ENCODE data around the gene ELMO1. TPM values are rescaled to one million over a fixed set of nuclear protein-coding genes. Genes with fewer than 3 reads are reported as not detected.

ELMO1 gene
- total RNA-seq, 4 donors from 2014 or later = 31.1 to 42.9 (median 38.7) TPM

DNA sequence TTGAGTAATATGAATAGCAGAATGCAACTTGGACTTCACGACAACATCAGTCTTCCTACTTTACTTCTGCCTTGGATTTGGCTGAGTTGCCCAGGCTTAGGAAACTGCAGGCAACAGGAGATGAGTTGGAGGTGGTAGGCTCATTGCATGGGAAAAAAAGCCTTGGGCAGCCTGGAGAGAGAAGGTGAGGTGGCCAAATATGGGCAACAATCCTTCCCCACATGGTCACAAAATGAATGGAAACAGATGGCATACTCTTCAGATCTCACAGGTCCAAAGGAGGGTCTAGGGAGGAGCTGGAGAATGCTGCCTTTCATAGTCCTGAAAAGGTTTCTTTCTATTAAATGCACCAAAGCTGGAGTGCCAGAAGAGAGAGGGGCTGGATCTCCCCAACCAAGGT, 595.7 kb downstream of the ELMO1 start:
- TF ChIP-seq POLR2AphosphoS5 (IDR thresholded peaks at IDR 0.05) (no peak), POLR2A (IDR thresholded peaks at IDR 0.05; ENCODE audit: low read depth) (no peak), EP300 (IDR thresholded peaks at IDR 0.05) (no peak), CTCF (IDR thresholded peaks at IDR 0.05) (no peak)
- H3K27ac ChIP-seq (replicated peaks in 1 of 4) = no peak overlapping the region
- no peak overlapping the region for H3K4me3 ChIP-seq
- DNase-seq (ENCODE audit: extremely low spot score) = peak; percentile 29
- intact Hi-C loops (cut with DNase I) = no loop called here
- H3K4me1 ChIP-seq = no peaks in the 10 kb centered on the region
- H3K9me3 ChIP-seq = peaks cover 0 to 8% (median 4%) of the 10 kb centered on the region in 4 donors
- peaks cover 8 to 38% (median 25%) of the 10 kb centered on the region in 4 donors for H3K36me3 ChIP-seq
- H3K27me3 ChIP-seq = no peaks in the 10 kb centered on the region
- 86% methylated on average over 1 of the region's 1 CpG for WGBS

- WGBS = 63% methylated on average over 5 of the region's 5 CpGs
- intact Hi-C loops (cut with DNase I) = no loop called here
Measured at GRCh38 chr7:36852017-36852416, 596.6 kb downstream of the ELMO1 start.

GRCh38 chr7:36851382-36851781, 597.3 kb downstream of the ELMO1 start:
- peak; percentile 31 for DNase-seq (ENCODE audit: extremely low spot score)
- WGBS = 63% methylated on average over 3 of the region's 3 CpGs
- intact Hi-C loops (cut with DNase I) = no loop called here

More at GRCh38 chr7:36852017-36852416, 596.6 kb downstream of the ELMO1 start:
- Histone ChIP-seq H3K27ac (replicated peaks in 1 of 4) (no peak overlapping the region), H3K4me3 (no peak overlapping the region), H3K4me1 (no peaks in the 10 kb centered on the region), H3K36me3 (peaks cover 8 to 38% (median 25%) of the 10 kb centered on the region in 4 donors), H3K27me3 (no peaks in the 10 kb centered on the region), H3K9me3 (peaks cover 0 to 17% (median 7%) of the 10 kb centered on the region in 4 donors)
- no peak for TF ChIP-seq EP300 (IDR thresholded peaks at IDR 0.05)
- peak; percentile 70 for DNase-seq (ENCODE audit: extremely low spot score)

GRCh38 chr7:36847946-36848345, 600.7 kb downstream of the ELMO1 start:
- Histone ChIP-seq H3K27ac (replicated peaks in 1 of 4) (no peak overlapping the region), H3K9me3 (peaks cover 0 to 18% (median 7%) of the 10 kb centered on the region in 4 donors), H3K4me3 (no peak overlapping the region), H3K27me3 (no peaks in the 10 kb centered on the region), H3K36me3 (no peaks in the 10 kb centered on the region), H3K4me1 (no peaks in the 10 kb centered on the region)
- WGBS = 89% methylated on average over 4 of the region's 4 CpGs
- DNase-seq (ENCODE audit: extremely low spot score) = no peak
- TF ChIP-seq POLR2AphosphoS5 (IDR thresholded peaks at IDR 0.05) = no peak
- TF ChIP-seq POLR2A (IDR thresholded peaks at IDR 0.05; ENCODE audit: low read depth) = no peak
- TF ChIP-seq CTCF (IDR thresholded peaks at IDR 0.05) = no peak
- no peak for TF ChIP-seq EP300 (IDR thresholded peaks at IDR 0.05)
- intact Hi-C loops (cut with DNase I) = no loop called here

More at GRCh38 chr7:36851382-36851781, 597.3 kb downstream of the ELMO1 start:
- H3K4me3 ChIP-seq = no peak overlapping the region
- TF ChIP-seq POLR2AphosphoS5 (IDR thresholded peaks at IDR 0.05) (no peak), POLR2A (IDR thresholded peaks at IDR 0.05; ENCODE audit: low read depth) (no peak), CTCF (IDR thresholded peaks at IDR 0.05) (no peak), EP300 (IDR thresholded peaks at IDR 0.05) (no peak)
- H3K4me1 ChIP-seq = no peaks in the 10 kb centered on the region
- H3K36me3 ChIP-seq = peaks cover 8 to 32% (median 23%) of the 10 kb centered on the region in 4 donors
- no peaks in the 10 kb centered on the region for H3K27me3 ChIP-seq
- peaks cover 0 to 18% (median 7%) of the 10 kb centered on the region in 4 donors for H3K9me3 ChIP-seq
- no peak overlapping the region for H3K27ac ChIP-seq (replicated peaks in 1 of 4)

- no peak overlapping the region for H3K4me3 ChIP-seq
- H3K27me3 ChIP-seq = no peaks in the 10 kb centered on the region
- intact Hi-C loops (cut with DNase I) = no loop called here
- no peaks in the 10 kb centered on the region for H3K4me1 ChIP-seq
- 84% methylated on average over 2 of the region's 2 CpGs for WGBS
- TF ChIP-seq POLR2A (IDR thresholded peaks at IDR 0.05; ENCODE audit: low read depth) (no peak), EP300 (IDR thresholded peaks at IDR 0.05) (no peak), CTCF (IDR thresholded peaks at IDR 0.05) (no peak), POLR2AphosphoS5 (IDR thresholded peaks at IDR 0.05) (no peak)
- H3K27ac ChIP-seq (replicated peaks in 1 of 4) = no peak overlapping the region
- H3K9me3 ChIP-seq = peaks cover 0 to 18% (median 7%) of the 10 kb centered on the region in 4 donors
- no peaks in the 10 kb centered on the region for H3K36me3 ChIP-seq
- no peak for DNase-seq (ENCODE audit: extremely low spot score)
Measured at GRCh38 chr7:36844374-36844773, 604.3 kb downstream of the ELMO1 start.
